D341Med (cell line): Measurements from ENCODE around the gene VEZT.
A peak's percentile ranks its signal among the peaks of the same experiment; 100 is the strongest.

Experiments used
- DNase-seq: peaks from one replicate; pipeline ENCODE4 v3.0.0; 2012; ENCODE audit warnings: low spot score

The VEZT gene

GRCh38 chr12:95200128-95200894 lies 17.3 kb upstream of the VEZT start:
- no peak for DNase-seq

DNA sequence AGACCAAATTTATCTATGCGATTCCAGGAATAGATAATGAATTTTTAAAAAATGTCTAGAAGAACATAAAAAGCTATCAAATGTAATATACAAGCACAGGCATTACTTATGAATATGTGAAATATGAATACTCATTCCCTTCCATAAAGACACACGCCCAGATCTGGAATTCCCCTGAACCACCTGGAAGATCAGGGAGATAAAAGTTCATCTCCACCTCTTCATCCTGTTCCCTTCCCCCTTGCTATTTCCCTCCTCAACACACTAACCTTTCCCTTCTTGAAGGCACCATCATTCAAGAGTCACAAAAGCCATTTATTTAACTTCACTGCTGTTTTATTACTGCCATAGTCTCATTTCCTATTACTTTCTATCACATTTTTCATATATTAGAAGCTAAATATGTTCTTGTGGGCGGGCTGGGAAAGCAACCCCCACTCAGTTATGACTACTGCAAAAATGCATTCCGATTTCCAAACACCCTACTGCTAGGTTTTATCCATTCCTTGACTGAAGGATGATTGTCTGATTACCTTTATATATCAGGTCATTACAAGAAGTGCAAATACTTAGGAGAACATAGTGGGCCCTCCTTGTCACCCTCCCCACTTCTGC lies 16.4 kb upstream of the VEZT start:
- no peak for DNase-seq

GRCh38 chr12:95202691-95203486 lies 14.7 kb upstream of the VEZT start:
- no peak for DNase-seq

GRCh38 chr12:95203487-95204030 lies 14.0 kb upstream of the VEZT start:
- no peak for DNase-seq

- no peak for DNase-seq
Measured at GRCh38 chr12:95204141-95204866, 13.3 kb upstream of the VEZT start.

DNA sequence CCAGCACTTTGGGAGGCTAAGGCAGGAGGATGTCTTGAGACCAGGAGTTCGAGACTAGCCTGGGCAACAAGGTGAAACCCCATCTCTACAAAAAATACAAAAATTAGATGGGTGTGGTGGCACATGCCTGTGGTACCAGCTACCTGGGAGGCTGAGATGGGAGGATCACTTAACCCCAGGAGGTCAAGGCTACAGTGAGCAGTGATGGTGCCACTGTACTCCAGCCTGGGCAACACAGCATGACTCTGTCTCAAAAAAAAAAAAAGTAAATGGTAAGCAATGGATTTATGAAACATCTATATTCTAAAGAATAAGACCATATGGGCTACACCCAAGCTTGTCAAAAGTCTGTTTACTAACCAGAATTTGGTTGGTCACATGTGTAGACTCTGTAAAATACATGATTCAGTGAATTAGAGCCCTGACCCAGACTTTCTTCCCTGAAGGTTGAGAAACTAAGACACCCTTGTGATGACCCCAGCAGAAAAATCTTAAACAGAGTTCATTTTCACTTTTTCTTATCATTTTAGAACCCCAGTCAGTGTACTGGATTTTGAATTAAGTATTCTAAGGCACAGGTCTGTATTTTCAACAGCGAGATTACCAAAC lies 12.5 kb upstream of the VEZT start:
- no peak for DNase-seq

- DNase-seq = no peak
Measured at GRCh38 chr12:95205685-95206084, 11.9 kb upstream of the VEZT start.

GRCh38 chr12:95206916-95207315 lies 10.7 kb upstream of the VEZT start:
- DNase-seq = no peak

- no peak for DNase-seq
Measured at GRCh38 chr12:95207407-95207806, 10.2 kb upstream of the VEZT start.

DNA sequence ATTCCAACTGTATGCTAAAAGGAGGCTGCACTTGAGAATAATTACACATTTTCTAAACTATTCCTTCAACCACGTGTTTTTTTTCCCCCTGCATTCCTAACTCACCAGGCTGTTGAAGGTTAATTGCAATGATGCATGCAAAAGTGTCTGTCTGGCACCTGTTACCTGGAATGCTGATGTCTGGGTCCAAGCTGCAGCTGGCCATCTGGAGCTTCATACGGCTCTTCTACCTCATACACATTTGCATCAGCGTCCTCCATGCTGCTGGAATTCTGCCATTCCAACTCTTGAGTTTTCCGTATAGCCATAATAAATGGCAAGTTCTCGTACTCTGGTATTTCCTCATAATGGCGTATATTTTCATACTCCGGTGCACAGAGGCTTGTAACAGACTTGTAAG lies 8.9 kb upstream of the VEZT start:
- DNase-seq = no peak

DNA sequence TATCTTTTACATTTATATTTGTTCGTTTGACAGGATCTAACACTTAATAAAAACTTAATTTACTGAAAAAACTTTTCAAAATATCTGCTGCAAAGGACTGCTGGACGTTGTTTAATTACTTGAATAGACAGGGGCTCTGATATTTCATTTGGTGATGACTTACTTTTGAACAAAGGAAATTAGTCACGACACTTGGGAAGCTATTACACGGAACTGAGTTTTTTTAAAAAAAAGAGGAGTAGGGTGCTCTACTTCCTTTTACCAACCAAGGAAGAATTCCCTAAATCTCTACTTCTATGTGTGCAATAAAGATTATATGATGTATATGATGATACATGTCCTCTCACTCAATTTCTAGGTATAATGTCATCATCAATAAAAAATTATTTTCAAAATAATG lies 5.0 kb upstream of the VEZT start:
- no peak for DNase-seq

- DNase-seq = no peak
Measured at GRCh38 chr12:95213119-95213518, 4.5 kb upstream of the VEZT start.

DNA sequence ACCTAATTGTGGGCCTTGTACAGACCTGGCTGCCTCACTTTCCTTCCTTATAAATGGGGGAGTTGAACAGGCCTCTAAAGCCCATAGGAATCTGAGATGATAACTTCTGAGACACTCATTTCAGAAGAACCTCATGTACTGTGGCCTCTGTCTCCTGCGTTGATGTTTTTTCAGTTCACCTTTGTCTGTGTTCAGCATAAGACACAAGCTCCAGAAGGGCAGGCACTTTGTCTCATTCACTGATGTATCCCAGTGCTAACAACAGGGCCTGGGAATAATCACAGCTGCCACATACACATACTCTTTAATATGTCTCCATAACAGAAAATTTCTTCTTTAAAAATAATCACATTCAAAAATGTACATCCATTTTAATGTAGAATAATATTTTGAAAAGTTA lies 3.7 kb upstream of the VEZT start:
- DNase-seq = no peak

GRCh38 chr12:95214466-95214865 lies 3.1 kb upstream of the VEZT start:
- DNase-seq = no peak

GRCh38 chr12:95215949-95216348 lies 1.7 kb upstream of the VEZT start:
- DNase-seq = no peak

- no peak for DNase-seq
Measured at GRCh38 chr12:95216711-95217376, 763 bp upstream of the VEZT start.

GRCh38 chr12:95218150-95219133 lies 835 bp downstream of the VEZT start:
- DNase-seq = peak; percentile 32

- no peak for DNase-seq
Measured at GRCh38 chr12:95220190-95220589, 2.6 kb downstream of the VEZT start.

- DNase-seq = no peak
Measured at GRCh38 chr12:95220726-95221125, 3.1 kb downstream of the VEZT start.
